IMR-90 (cell line): ENCODE measurements around the gene AGFG1. TPM values are rescaled to one million over a fixed set of nuclear protein-coding genes. Genes with fewer than 3 reads are reported as not detected.

ENCODE experiments used
- ATAC-seq: fragments of 200-7000 bp; cut with Tn5 transposase; 2 replicates; pipeline ENCODE4 v1.9.1; 2020; ENCODE audit warnings: low read depth, mild to moderate bottlenecking, moderate library complexity
- BruUV-seq: library from RNA; stranded (reverse); fragments of 400-500 nt; replicated peaks from 2 replicates; lab custom pipeline; 2021; lab: Mats Ljungman, UMichigan
- CTCF ChIA-PET: fragments of 300-600 bp; formaldehyde crosslinking; extraction: SDS; loops from one replicate; lab custom pipeline; 2021; ENCODE audit warnings: antibody characterized with exemption; lab: Yijun Ruan, JAX
- POLR2A ChIA-PET: fragments of 300-600 bp; sonication (Branson Sonifier 250); formaldehyde crosslinking; loops from one replicate; lab custom pipeline; 2022; ENCODE audit warnings: antibody characterized with exemption; ENCODE audit not compliant: unreplicated experiment; lab: Charles Lee
- DNase-seq: peaks from one replicate; pipeline ENCODE4 v3.0.0; 2013
- H2AFZ ChIP-seq: replicated peaks from 2 replicates; pipeline ENCODE3; 2013; ENCODE audit warnings: low read length, mild to moderate bottlenecking; ENCODE audit not compliant: poor library complexity
- H2AK5ac ChIP-seq: 2 replicates; pipeline ENCODE4 v1.6.1; 2013; ENCODE audit warnings: low read depth, low read length, inconsistent platforms
- H2AK9ac ChIP-seq: replicated peaks from 2 replicates; pipeline ENCODE3; 2013; ENCODE audit warnings: mild to moderate bottlenecking, low read depth, low read length, moderate library complexity; ENCODE audit not compliant: poor library complexity
- H2BK120ac ChIP-seq: 2 replicates; pipeline ENCODE4 v1.6.1; 2013; ENCODE audit warnings: low read depth, low read length, inconsistent platforms
- H2BK15ac ChIP-seq: 3 replicates; pipeline ENCODE4 v1.6.1; 2013; ENCODE audit warnings: low read depth, low read length, inconsistent platforms
- H2BK20ac ChIP-seq: 2 replicates; pipeline ENCODE4 v1.6.1; 2013; ENCODE audit warnings: low read depth, mild to moderate bottlenecking, inconsistent platforms, low read length, moderate library complexity
- H2BK5ac ChIP-seq: 2 replicates; pipeline ENCODE4 v1.6.1; 2013; ENCODE audit warnings: mild to moderate bottlenecking, low read depth, low read length, inconsistent platforms; ENCODE audit not compliant: poor library complexity, severe bottlenecking
- H3K14ac ChIP-seq: replicated peaks from 2 replicates; pipeline ENCODE4 v1.6.1; 2013; ENCODE audit warnings: low read depth, low read length, inconsistent platforms
- H3K18ac ChIP-seq: 2 replicates; pipeline ENCODE4 v1.6.1; 2013; ENCODE audit warnings: low read depth, low read length, control low read depth
- H3K23ac ChIP-seq: 2 replicates; pipeline ENCODE4 v1.6.1; 2013; ENCODE audit warnings: low read depth, low read length, inconsistent platforms
- H3K27ac ChIP-seq: 2 replicates; pipeline ENCODE4 v1.5.1; 2013; ENCODE audit warnings: mild to moderate bottlenecking, control low read depth, low read length; ENCODE audit not compliant: insufficient read depth
- H3K27me3 ChIP-seq: 2 replicates; pipeline ENCODE4 v1.6.1; 2013; ENCODE audit warnings: low read length; ENCODE audit not compliant: control insufficient read depth, insufficient read depth
- H3K36me3 ChIP-seq: 2 replicates; pipeline ENCODE4 v1.6.1; 2013; ENCODE audit warnings: low read length, mixed read lengths; ENCODE audit not compliant: control insufficient read depth, insufficient read depth
- H3K4ac ChIP-seq: 2 replicates; pipeline ENCODE4 v1.6.1; 2013; ENCODE audit warnings: low read depth, low read length, inconsistent platforms
- H3K4me1 ChIP-seq: 2 replicates; pipeline ENCODE4 v1.6.1; 2013; ENCODE audit warnings: low read length, mixed read lengths; ENCODE audit not compliant: control insufficient read depth, insufficient read depth
- H3K4me2 ChIP-seq: 2 replicates; pipeline ENCODE4 v1.6.1; 2013; ENCODE audit warnings: low read depth, mild to moderate bottlenecking, control low read depth, low read length, moderate library complexity
- H3K4me3 ChIP-seq: 2 replicates; pipeline ENCODE4 v1.5.1; 2013; ENCODE audit warnings: low read depth, mild to moderate bottlenecking, control low read depth, low read length, moderate library complexity; ENCODE audit not compliant: insufficient read depth
- H3K56ac ChIP-seq: 2 replicates; pipeline ENCODE4 v1.6.1; 2013; ENCODE audit warnings: low read length, inconsistent platforms; ENCODE audit not compliant: insufficient read depth; ENCODE audit errors: extremely low read depth
- H3K79me1 ChIP-seq, 2 experiments: 2 replicates each; pipeline ENCODE4 v1.6.1; 2013; ENCODE audit warnings: low read length in 2 of 2, inconsistent platforms in 1 of 2, low read depth in 1 of 2
- H3K9ac ChIP-seq: 2 replicates; pipeline ENCODE4 v1.6.1; 2013; ENCODE audit warnings: low read depth, low read length, control low read depth
- H3K9me1 ChIP-seq: 2 replicates; pipeline ENCODE4 v1.6.1; 2013; ENCODE audit warnings: low read length, inconsistent platforms; ENCODE audit not compliant: insufficient read depth
- H3K9me3 ChIP-seq: 2 replicates; pipeline ENCODE4 v1.6.1; 2013; ENCODE audit warnings: low read length; ENCODE audit not compliant: control insufficient read depth, insufficient read depth
- H4K20me1 ChIP-seq: 2 replicates; pipeline ENCODE4 v1.6.1; 2013; ENCODE audit warnings: low read length, inconsistent platforms; ENCODE audit not compliant: insufficient read depth
- H4K5ac ChIP-seq: 2 replicates; pipeline ENCODE4 v1.6.1; 2013; ENCODE audit warnings: mild to moderate bottlenecking, low read depth, low read length, control low read depth
- H4K8ac ChIP-seq, 2 experiments: 2 replicates each; pipeline ENCODE4 v1.6.1; 2013; ENCODE audit warnings: low read depth in 2 of 2, low read length in 2 of 2, control low read depth in 1 of 2, inconsistent platforms in 1 of 2
- H4K91ac ChIP-seq: 2 replicates; pipeline ENCODE4 v1.6.1; 2013; ENCODE audit warnings: low read depth, low read length, inconsistent platforms; ENCODE audit not compliant: insufficient read depth
- BHLHE40 ChIP-seq: fragments of 150-350 bp; IDR thresholded peaks from 2 replicates; pipeline ENCODE4 v1.6.1; 2016; ENCODE audit warnings: mild to moderate bottlenecking, low read depth, low read length
- CEBPB ChIP-seq: IDR thresholded peaks from 2 replicates; pipeline ENCODE4 v1.6.1; 2012; ENCODE audit warnings: low read depth, low read length, improper control_type of control experiment
- USF2 ChIP-seq: fragments of 150-350 bp; IDR thresholded peaks from 2 replicates; pipeline ENCODE4 v1.6.1; 2017; ENCODE audit warnings: mild to moderate bottlenecking, antibody characterized with exemption, low read length, low read depth
- WGBS, 2 experiments: methylation state at CpG; one replicate each; pipeline versions ENCODE4 v1.1.5 to v1.1.7; 2013; ENCODE audit warnings: missing lambda C conversion rate in 2 of 2; ENCODE audit not compliant: insufficient read length in 1 of 2; ENCODE audit errors: extremely low coverage in 2 of 2; 5-methylcytosine and 5-hydroxymethylcytosine counted together
- dilution Hi-C: fragments of 300-500 bp; cut with HindIII; formaldehyde crosslinking; loops from one replicate; pipeline ENCODE4 v1.14.3; 2018; ENCODE audit warnings: low sequenced_read_pairs; ENCODE audit not compliant: unreplicated experiment
- in situ Hi-C: fragments of 300-500 bp; cut with MboI; formaldehyde crosslinking; loops from 3 replicates; pipeline ENCODE4 v1.14.3; 2019; ENCODE audit warnings: low sequenced_read_pairs, inconsistent platforms, mixed read lengths
- intact Hi-C: fragments of 100-400 bp; cut with micrococcal nuclease; formaldehyde crosslinking; loops from 2 replicates; pipeline ENCODE4 v1.10.0; 2022
- polyA plus RNA-seq, 3 experiments: library from polyadenylated mRNA; depleted of rRNA; stranded (reverse); fragments of >200 nt; gene quantifications; 2 replicates each; pipeline ENCODE4 v1.2.3, GENCODE V29; 2012; ENCODE audit warnings: low replicate concordance in 1 of 3
- total RNA-seq: library from RNA; depleted of rRNA; stranded (reverse); fragments of >200 nt; gene quantifications from 2 replicates; pipeline ENCODE4 v1.2.3, GENCODE V29; 2012
- TF ChIP-seq, protein P1 (sequence below): conservative IDR thresholded peaks from 2 replicates; pipeline ENCODE4 v1.5.1; 2012; ENCODE audit warnings: mild to moderate bottlenecking, low read depth, low read length, improper control_type of control experiment

The AGFG1 gene
- total and polyA plus RNA-seq, 2 of the 4 experiments (the other 2 are of a cell fraction) = 58.4 to 126 TPM

- dilution Hi-C loops (no loop called here), in situ Hi-C loops (no loop called here), intact Hi-C loops (no loop called here)
- Histone ChIP-seq H3K4me2 (no peak overlapping the region), H3K27ac (no peak overlapping the region), H3K18ac (no peak overlapping the region), H3K23ac (no peak overlapping the region), H3K4me1 (peaks cover 9% of the 10 kb centered on the region), H3K4ac (no peak overlapping the region), H2AFZ (no peak overlapping the region), H2BK5ac (no peak overlapping the region), H2BK20ac (no peak overlapping the region), H3K9ac (no peak overlapping the region), H2BK120ac (no peak overlapping the region), H3K36me3 (no peaks in the 10 kb centered on the region), H2BK15ac (no peak overlapping the region), H4K8ac (no peak overlapping the region), H2AK9ac (no peak overlapping the region), H3K14ac (no peak overlapping the region), H4K5ac (no peak overlapping the region), H4K91ac (no peak overlapping the region), H3K4me3 (no peak overlapping the region), H3K79me1 (no peaks in the 10 kb centered on the region), H3K9me3 (no peaks in the 10 kb centered on the region), H3K9me1 (peaks cover 7% of the 10 kb centered on the region; the same call in 1 of the 2 replicates), H3K27me3 (no peaks in the 10 kb centered on the region), H3K56ac (no peak overlapping the region), H4K20me1 (no peaks in the 10 kb centered on the region), H2AK5ac (no peak overlapping the region)
- ATAC-seq (no peak), DNase-seq (no peak)
- ChIA-PET CTCF (no interaction called here), POLR2A (no interaction called here)
- no CpG with 5 or more reads among the region's 5 CpGs for WGBS, 2 experiments
- TF ChIP-seq CEBPB = 0 out of 2 replicates have a peak, but pooled peaks have one; percentile 11
- no peak for TF ChIP-seq USF2
- TF ChIP-seq BHLHE40 = no peak
- TF ChIP-seq, protein P1, sequence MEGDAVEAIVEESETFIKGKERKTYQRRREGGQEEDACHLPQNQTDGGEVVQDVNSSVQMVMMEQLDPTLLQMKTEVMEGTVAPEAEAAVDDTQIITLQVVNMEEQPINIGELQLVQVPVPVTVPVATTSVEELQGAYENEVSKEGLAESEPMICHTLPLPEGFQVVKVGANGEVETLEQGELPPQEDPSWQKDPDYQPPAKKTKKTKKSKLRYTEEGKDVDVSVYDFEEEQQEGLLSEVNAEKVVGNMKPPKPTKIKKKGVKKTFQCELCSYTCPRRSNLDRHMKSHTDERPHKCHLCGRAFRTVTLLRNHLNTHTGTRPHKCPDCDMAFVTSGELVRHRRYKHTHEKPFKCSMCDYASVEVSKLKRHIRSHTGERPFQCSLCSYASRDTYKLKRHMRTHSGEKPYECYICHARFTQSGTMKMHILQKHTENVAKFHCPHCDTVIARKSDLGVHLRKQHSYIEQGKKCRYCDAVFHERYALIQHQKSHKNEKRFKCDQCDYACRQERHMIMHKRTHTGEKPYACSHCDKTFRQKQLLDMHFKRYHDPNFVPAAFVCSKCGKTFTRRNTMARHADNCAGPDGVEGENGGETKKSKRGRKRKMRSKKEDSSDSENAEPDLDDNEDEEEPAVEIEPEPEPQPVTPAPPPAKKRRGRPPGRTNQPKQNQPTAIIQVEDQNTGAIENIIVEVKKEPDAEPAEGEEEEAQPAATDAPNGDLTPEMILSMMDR = no peak
- no TSS peak for BruUV-seq
These were observed 21.6 kb upstream of the AGFG1 start for GRCh38 chr2:227450311-227450841.
